ENCODE data around the gene RGS17. TPM values are rescaled to one million over a fixed set of nuclear protein-coding genes. Genes with fewer than 3 reads are reported as not detected.

The RGS17 gene
- total RNA-seq, 1 donor from 2014 or later: 0.26 TPM

DNA sequence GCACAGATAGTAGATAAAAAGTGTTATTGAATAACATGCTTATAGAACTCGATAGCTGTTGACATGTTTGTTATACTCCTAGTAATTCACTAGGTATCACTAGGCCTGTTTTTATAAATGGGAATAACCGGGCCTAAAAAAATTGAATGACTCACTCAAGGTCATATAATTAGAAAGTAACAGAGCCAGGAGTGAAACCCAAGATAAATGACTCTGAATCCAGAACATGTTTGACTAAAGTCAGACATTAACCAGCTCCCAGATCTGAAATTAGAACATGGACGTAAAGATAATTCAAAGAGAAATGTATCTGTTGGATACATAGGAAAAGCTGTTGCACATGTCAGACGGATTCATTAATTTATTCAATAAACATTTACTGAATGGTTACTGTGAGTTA is 26.9 kb downstream of the RGS17 start:
- TF ChIP-seq, protein P1, sequence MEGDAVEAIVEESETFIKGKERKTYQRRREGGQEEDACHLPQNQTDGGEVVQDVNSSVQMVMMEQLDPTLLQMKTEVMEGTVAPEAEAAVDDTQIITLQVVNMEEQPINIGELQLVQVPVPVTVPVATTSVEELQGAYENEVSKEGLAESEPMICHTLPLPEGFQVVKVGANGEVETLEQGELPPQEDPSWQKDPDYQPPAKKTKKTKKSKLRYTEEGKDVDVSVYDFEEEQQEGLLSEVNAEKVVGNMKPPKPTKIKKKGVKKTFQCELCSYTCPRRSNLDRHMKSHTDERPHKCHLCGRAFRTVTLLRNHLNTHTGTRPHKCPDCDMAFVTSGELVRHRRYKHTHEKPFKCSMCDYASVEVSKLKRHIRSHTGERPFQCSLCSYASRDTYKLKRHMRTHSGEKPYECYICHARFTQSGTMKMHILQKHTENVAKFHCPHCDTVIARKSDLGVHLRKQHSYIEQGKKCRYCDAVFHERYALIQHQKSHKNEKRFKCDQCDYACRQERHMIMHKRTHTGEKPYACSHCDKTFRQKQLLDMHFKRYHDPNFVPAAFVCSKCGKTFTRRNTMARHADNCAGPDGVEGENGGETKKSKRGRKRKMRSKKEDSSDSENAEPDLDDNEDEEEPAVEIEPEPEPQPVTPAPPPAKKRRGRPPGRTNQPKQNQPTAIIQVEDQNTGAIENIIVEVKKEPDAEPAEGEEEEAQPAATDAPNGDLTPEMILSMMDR (IDR thresholded peaks at IDR 0.05): no peak
- DNase-seq (no peak), ATAC-seq (no peak)
- no peak overlapping the region for H3K27ac ChIP-seq
- intact Hi-C loops (cut with DNase I): no loop called here
- no peaks in the 10 kb centered on the region for H3K27me3 ChIP-seq
- H3K9me3 ChIP-seq: no peaks in the 10 kb centered on the region
- H3K4me1 ChIP-seq: no peaks in the 10 kb centered on the region
- H3K4me3 ChIP-seq: no peak overlapping the region
- no peaks in the 10 kb centered on the region for H3K36me3 ChIP-seq

DNA sequence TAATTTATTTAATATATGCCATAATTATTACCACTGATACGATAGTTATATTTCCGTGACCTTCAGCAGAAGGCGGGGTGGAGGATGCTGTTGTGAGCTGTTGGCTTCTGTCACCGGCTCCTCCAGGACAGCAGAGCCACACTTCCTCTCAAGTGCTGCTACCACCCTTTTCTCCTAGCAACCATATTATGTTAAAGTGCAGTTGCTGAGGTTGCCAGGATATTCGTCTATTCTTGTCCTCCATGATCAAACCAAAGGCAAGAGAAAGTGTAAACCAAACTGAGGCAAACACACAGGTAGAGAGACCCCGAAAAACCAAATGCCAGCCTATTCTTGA is 27.8 kb downstream of the RGS17 start:
- intact Hi-C loops (cut with DNase I): no loop called here
- no peaks in the 10 kb centered on the region for H3K4me1 ChIP-seq

GRCh38 chr6:153102605-153103318 is 28.3 kb downstream of the RGS17 start:
- H3K27me3 ChIP-seq: no peaks in the 10 kb centered on the region
- no peaks in the 10 kb centered on the region for H3K9me3 ChIP-seq
- ATAC-seq: no peak
- H3K4me3 ChIP-seq: no peak overlapping the region
- TF ChIP-seq, protein P1 (IDR thresholded peaks at IDR 0.05): no peak
- no peaks in the 10 kb centered on the region for H3K36me3 ChIP-seq
- intact Hi-C loops (cut with DNase I): no loop called here
- DNase-seq: no peak
- no peak overlapping the region for H3K27ac ChIP-seq
- no peaks in the 10 kb centered on the region for H3K4me1 ChIP-seq

More for the DNA sequence above, 27.8 kb downstream of the RGS17 start:
- ATAC-seq (no peak), DNase-seq (no peak)
- TF ChIP-seq, protein P1 (IDR thresholded peaks at IDR 0.05): no peak
- H3K9me3 ChIP-seq: no peaks in the 10 kb centered on the region
- no peak overlapping the region for H3K4me3 ChIP-seq
- no peaks in the 10 kb centered on the region for H3K36me3 ChIP-seq
- H3K27ac ChIP-seq: no peak overlapping the region
- H3K27me3 ChIP-seq: no peaks in the 10 kb centered on the region

GRCh38 chr6:153101461-153101860 is 29.6 kb downstream of the RGS17 start:
- DNase-seq (no peak), ATAC-seq (no peak)
- H3K9me3 ChIP-seq: no peaks in the 10 kb centered on the region
- H3K4me1 ChIP-seq: no peaks in the 10 kb centered on the region
- intact Hi-C loops (cut with DNase I): no loop called here
- no peaks in the 10 kb centered on the region for H3K36me3 ChIP-seq
- no peaks in the 10 kb centered on the region for H3K27me3 ChIP-seq
- no peak overlapping the region for H3K4me3 ChIP-seq
- H3K27ac ChIP-seq: no peak overlapping the region
- TF ChIP-seq, protein P1 (IDR thresholded peaks at IDR 0.05): no peak

DNA sequence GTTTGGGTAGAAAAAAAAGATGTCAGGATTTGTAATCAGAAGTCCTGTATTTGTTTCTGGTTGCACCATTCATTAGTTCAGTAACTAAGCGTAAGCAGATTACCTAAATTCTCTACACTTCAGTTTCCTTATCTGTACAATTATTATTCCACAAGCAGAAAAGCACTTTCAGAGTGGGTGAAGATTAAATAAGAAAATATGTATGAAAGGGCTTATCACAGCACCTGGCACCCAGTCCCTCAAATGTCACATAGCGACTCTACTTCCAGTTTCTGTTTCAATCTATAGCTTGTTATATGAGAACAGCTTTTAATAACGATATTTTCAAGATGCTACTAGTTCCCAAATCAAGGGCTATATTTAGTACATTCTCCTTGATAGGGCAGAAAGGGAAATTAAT is 31.4 kb downstream of the RGS17 start:
- intact Hi-C loops (cut with DNase I): no loop called here
- DNase-seq (no peak), ATAC-seq (no peak)
- Histone ChIP-seq H3K9me3 (no peaks in the 10 kb centered on the region), H3K36me3 (no peaks in the 10 kb centered on the region), H3K4me3 (no peak overlapping the region), H3K27ac (no peak overlapping the region), H3K27me3 (no peaks in the 10 kb centered on the region), H3K4me1 (no peaks in the 10 kb centered on the region)
- TF ChIP-seq, protein P1 (IDR thresholded peaks at IDR 0.05): no peak

DNA sequence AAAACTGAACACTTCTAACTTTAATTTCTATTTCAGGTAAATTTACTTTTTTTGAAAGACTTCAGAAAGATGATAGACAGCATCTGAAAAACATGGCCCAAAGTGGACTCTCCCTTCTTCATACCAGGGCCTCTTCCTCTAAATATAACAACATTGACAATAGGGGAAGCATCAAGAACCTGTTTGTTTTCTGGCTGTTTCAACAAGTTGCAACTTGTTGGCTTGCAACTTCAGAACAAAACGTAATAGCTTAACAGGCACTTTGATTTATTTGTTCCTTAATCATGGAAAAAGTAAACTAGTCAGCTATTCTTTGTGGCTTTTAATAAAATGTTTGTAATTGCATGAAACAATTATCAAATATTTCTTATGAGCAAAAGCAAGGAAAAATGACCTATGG is 34.3 kb downstream of the RGS17 start:
- TF ChIP-seq, protein P1 (IDR thresholded peaks at IDR 0.05): no peak
- Histone ChIP-seq H3K27me3 (no peaks in the 10 kb centered on the region), H3K27ac (no peak overlapping the region), H3K36me3 (no peaks in the 10 kb centered on the region), H3K4me3 (no peak overlapping the region), H3K4me1 (no peaks in the 10 kb centered on the region), H3K9me3 (no peaks in the 10 kb centered on the region)
- intact Hi-C loops (cut with DNase I): no loop called here
- DNase-seq (no peak), ATAC-seq (no peak)
